ENCODE data around the gene ZFYVE26. TPM values are rescaled to one million over a fixed set of nuclear protein-coding genes. Genes with fewer than 3 reads are reported as not detected.

ZFYVE26 gene
- total RNA-seq, result 46.3 and 53.9 TPM in 2 replicates
- total RNA-seq (2013), result 15.7 TPM
- 10.9 and 12.5 TPM in 2 replicates for polyA plus RNA-seq
- polyA minus RNA-seq, result 21.5 and 33.9 TPM in 2 replicates

DNA sequence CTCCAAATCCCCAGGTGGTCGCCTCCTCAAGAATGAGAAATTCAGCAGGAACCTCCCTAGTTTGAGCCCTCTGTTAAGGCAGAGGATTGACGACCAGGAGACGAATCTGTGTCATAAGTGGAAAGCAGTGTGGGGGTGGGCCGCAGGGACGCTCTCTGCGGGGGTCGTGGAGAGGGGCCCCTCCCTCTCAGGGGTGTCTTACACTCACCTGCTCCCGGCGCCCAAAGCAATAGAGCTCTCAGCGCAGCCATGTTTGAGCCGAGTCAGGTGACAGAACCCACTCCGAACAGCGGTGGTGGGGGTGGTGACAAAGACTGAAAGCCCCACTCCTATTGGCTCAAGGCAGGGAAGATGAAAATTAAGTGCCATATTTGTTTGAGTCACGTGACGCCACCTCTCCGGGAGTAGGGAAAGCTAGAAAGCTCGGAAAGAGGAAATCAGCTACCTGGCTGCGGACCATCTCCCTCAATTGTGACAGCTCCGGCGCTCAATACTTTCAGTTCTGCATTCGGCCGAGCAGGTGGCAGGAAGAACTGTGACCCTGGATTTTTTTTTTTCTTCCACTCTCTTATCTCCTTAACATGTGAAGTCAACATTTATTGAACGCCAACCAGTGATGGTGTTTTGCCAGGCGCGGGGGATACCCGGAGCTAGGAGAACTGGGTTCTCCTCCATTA is at the start of gene ZFYVE26:
Gene ZFYVE26 (minus strand): TSS at position 265 of the 677 bp plus-strand sequence. CDS start 627 bp downstream, outside the sequence.
- Histone ChIP-seq H3K79me2 (ENCODE audit: control insufficient read depth, insufficient read depth, low read length) (peaks cover 53% of the 10 kb centered on the region), H2AFZ (ENCODE audit: insufficient read depth, low read depth, low read length, poor library complexity, severe bottlenecking) (peak within 1 kb of the TSS; percentile 79), H3K4me1 (ENCODE audit: control insufficient read depth in 2 of 2, insufficient read depth in 2 of 2, low read length in 2 of 2) (peaks cover 31 to 34% of the 10 kb centered on the region in 2 donors), H3K4me3 (ENCODE audit: control extremely low read depth in 1 of 5, extremely low read depth in 1 of 5, insufficient read depth in 1 of 5, low read depth in 2 of 5, low read length in 4 of 5) (peak within 1 kb of the TSS; percentile 56 to 89 (median 77)), H3K27ac (ENCODE audit: low read length in 2 of 2) (peak within 1 kb of the TSS; percentile 79 to 84), H3K36me3 (replicated peaks in 1 of 2; ENCODE audit: control extremely low read depth in 1 of 2, control insufficient read depth in 1 of 2, extremely low read depth in 1 of 2, insufficient read depth in 2 of 2, low read length in 1 of 2) (peaks cover 1 to 12% of the 10 kb centered on the region in 2 experiments), H3K27me3 (replicated peaks in 1 of 4; ENCODE audit: control extremely low read depth in 1 of 4, control insufficient read depth in 3 of 4, insufficient read depth in 4 of 4, low read length in 3 of 4) (no peaks in the 10 kb centered on the region), H3K9me3 (ENCODE audit: control extremely low read depth in 1 of 3, control insufficient read depth in 2 of 3, insufficient read depth in 1 of 3, low read length in 2 of 3) (no peaks in the 10 kb centered on the region), H4K20me1 (ENCODE audit: control insufficient read depth, insufficient read depth, low read length, poor library complexity, severe bottlenecking) (no peaks in the 10 kb centered on the region), H3K9ac (ENCODE audit: low read length) (peak within 1 kb of the TSS; percentile 69), H3K4me2 (replicated peaks; ENCODE audit: low read depth, low read length, poor library complexity, severe bottlenecking) (peak within 1 kb of the TSS; percentile 78)
- no peak for TF ChIP-seq EZH2 (IDR thresholded peaks at IDR 0.05; ENCODE audit: borderline replicate concordance, insufficient read depth, low read depth, low read length, poor library complexity, severe bottlenecking)
- TF ChIP-seq, protein P1, sequence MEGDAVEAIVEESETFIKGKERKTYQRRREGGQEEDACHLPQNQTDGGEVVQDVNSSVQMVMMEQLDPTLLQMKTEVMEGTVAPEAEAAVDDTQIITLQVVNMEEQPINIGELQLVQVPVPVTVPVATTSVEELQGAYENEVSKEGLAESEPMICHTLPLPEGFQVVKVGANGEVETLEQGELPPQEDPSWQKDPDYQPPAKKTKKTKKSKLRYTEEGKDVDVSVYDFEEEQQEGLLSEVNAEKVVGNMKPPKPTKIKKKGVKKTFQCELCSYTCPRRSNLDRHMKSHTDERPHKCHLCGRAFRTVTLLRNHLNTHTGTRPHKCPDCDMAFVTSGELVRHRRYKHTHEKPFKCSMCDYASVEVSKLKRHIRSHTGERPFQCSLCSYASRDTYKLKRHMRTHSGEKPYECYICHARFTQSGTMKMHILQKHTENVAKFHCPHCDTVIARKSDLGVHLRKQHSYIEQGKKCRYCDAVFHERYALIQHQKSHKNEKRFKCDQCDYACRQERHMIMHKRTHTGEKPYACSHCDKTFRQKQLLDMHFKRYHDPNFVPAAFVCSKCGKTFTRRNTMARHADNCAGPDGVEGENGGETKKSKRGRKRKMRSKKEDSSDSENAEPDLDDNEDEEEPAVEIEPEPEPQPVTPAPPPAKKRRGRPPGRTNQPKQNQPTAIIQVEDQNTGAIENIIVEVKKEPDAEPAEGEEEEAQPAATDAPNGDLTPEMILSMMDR (IDR thresholded peaks at IDR 0.05), result no peak
- ChIA-PET POLR2A (interaction anchor here (0.5 to 1.1 kb wide), 3 partner anchors 282 to 977 kb away, joined by 3 read pairs; partner anchors contain the start of gene ZFP36L1), CTCF (interaction anchor here (1.2 kb wide), 2 partner anchors 20 to 21 kb away, joined by 3 to 4 read pairs; no protein-coding TSS in a partner anchor)
- intact Hi-C loops (cut with micrococcal nuclease), result loop anchor here (1.0 to 5.0 kb wide), 7 partner anchors 20 to 1336 kb away; partner anchors contain the start of genes ARG2, ATP6V1D, DCAF5 and RDH11
- H3K27ac Mint-ChIP-seq, result peak within 1 kb of the TSS; percentile 96
- peak; percentile 84 for ATAC-seq (ENCODE audit: low read depth)
- H3K4me3 Mint-ChIP-seq, result peak within 1 kb of the TSS; percentile 95
- no peaks in the 10 kb centered on the region for H3K27me3 Mint-ChIP-seq
- no peaks in the 10 kb centered on the region for H3K9me3 Mint-ChIP-seq (ENCODE audit: insufficient read depth)
- peaks cover 55% of the 10 kb centered on the region for H3K4me1 Mint-ChIP-seq
- WGBS (ENCODE audit: insufficient coverage), result under 1% methylated on average over 21 of the region's 26 CpGs
- peak; percentile 97 for DNase-seq

DNA sequence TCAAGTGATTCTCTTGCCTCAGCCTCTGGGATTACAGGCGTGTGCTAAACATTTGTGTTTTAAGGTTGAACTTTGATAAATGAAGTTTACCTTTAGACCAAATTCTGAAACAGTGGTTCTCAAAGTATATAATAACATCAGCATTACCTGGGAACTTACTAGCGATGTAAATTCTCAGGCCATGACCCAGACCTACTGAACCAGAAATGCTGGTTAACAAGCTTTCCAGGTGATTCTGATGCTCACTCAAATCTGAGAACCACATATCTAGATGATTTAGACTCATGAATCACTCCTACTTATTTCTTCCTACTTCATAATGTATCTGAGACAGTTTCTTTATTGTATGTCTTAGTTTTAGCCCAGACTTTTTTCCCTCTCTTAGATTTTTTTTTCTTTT is 46.8 kb upstream of the ZFYVE26 start:
- H2AFZ ChIP-seq (ENCODE audit: insufficient read depth, low read depth, low read length, poor library complexity, severe bottlenecking), result no peak overlapping the region
- H3K27ac ChIP-seq (ENCODE audit: low read length in 2 of 2), result no peak overlapping the region
- H3K79me2 ChIP-seq (ENCODE audit: control insufficient read depth, insufficient read depth, low read length), result no peaks in the 10 kb centered on the region
- Mint-ChIP-seq H3K4me3 (no peak overlapping the region), H3K27me3 (no peaks in the 10 kb centered on the region), H3K4me1 (no peaks in the 10 kb centered on the region), H3K9me3 (ENCODE audit: insufficient read depth) (no peaks in the 10 kb centered on the region), H3K27ac (no peak overlapping the region)
- H3K4me3 ChIP-seq (ENCODE audit: control extremely low read depth in 1 of 5, extremely low read depth in 1 of 5, insufficient read depth in 1 of 5, low read depth in 2 of 5, low read length in 4 of 5), result no peak overlapping the region
- DNase-seq (no peak), ATAC-seq (ENCODE audit: low read depth) (no peak)
- H3K27me3 ChIP-seq (replicated peaks in 1 of 4; ENCODE audit: control extremely low read depth in 1 of 4, control insufficient read depth in 3 of 4, insufficient read depth in 4 of 4, low read length in 3 of 4), result no peaks in the 10 kb centered on the region
- peaks cover 0 to 4% of the 10 kb centered on the region in 2 experiments for H3K36me3 ChIP-seq (replicated peaks in 1 of 2; ENCODE audit: control extremely low read depth in 1 of 2, control insufficient read depth in 1 of 2, extremely low read depth in 1 of 2, insufficient read depth in 2 of 2, low read length in 1 of 2)
- TF ChIP-seq EZH2 (IDR thresholded peaks at IDR 0.05; ENCODE audit: borderline replicate concordance, insufficient read depth, low read depth, low read length, poor library complexity, severe bottlenecking), result no peak
- TF ChIP-seq, protein P1 (IDR thresholded peaks at IDR 0.05), result no peak
- H3K9ac ChIP-seq (ENCODE audit: low read length), result no peak overlapping the region
- no peak overlapping the region for H3K4me2 ChIP-seq (replicated peaks; ENCODE audit: low read depth, low read length, poor library complexity, severe bottlenecking)
- no peaks in the 10 kb centered on the region for H3K4me1 ChIP-seq (ENCODE audit: control insufficient read depth in 2 of 2, insufficient read depth in 2 of 2, low read length in 2 of 2)
- POLR2A ChIA-PET, result no interaction called here
- no peaks in the 10 kb centered on the region for H4K20me1 ChIP-seq (ENCODE audit: control insufficient read depth, insufficient read depth, low read length, poor library complexity, severe bottlenecking)
- CTCF ChIA-PET, result interaction anchor here (0.7 kb wide), 1 partner anchor 1196 kb away, joined by 3 read pairs; no protein-coding TSS in a partner anchor
- no peaks in the 10 kb centered on the region for H3K9me3 ChIP-seq (ENCODE audit: control extremely low read depth in 1 of 3, control insufficient read depth in 2 of 3, insufficient read depth in 1 of 3, low read length in 2 of 3)
- WGBS (ENCODE audit: insufficient coverage), result no CpG with 5 or more reads among the region's 2 CpGs
- intact Hi-C loops (cut with micrococcal nuclease), result no loop called here

All from B cell (primary cell).